DND-41 (cell line): Measurements from ENCODE around the gene PRKCE.

ENCODE experiments used
- ATAC-seq: fragments of 200-7000 bp; cut with Tn5 transposase; 3 replicates; pipeline ENCODE4 v1.9.1; 2021; ENCODE audit warnings: low read depth; ENCODE audit not compliant: insufficient read depth
- DNase-seq: peaks from one replicate; pipeline ENCODE4 v3.0.0-alpha.2; 2020
- H2AFZ ChIP-seq: 2 replicates; pipeline ENCODE4 v1.6.0; 2012; ENCODE audit warnings: low read depth, low read length
- H3K27ac ChIP-seq: 2 replicates; pipeline ENCODE4 v1.5.1; 2012; ENCODE audit warnings: low read length, inconsistent platforms
- H3K27me3 ChIP-seq: fragments of 200-600 bp; sonication (generic); 2 replicates; pipeline ENCODE4 v1.6.0; 2012; ENCODE audit warnings: low read length, mild to moderate bottlenecking, inconsistent platforms; ENCODE audit not compliant: insufficient read depth, poor library complexity
- H3K36me3 ChIP-seq: 2 replicates; pipeline ENCODE4 v1.5.1; 2012; ENCODE audit warnings: low read length, inconsistent platforms; ENCODE audit not compliant: insufficient read depth
- H3K4me1 ChIP-seq: 2 replicates; pipeline ENCODE4 v1.5.1; 2012; ENCODE audit warnings: mild to moderate bottlenecking, low read length; ENCODE audit not compliant: insufficient read depth
- H3K4me2 ChIP-seq: 2 replicates; pipeline ENCODE4 v1.6.0; 2012; ENCODE audit warnings: mild to moderate bottlenecking, moderate library complexity, low read length, inconsistent platforms; ENCODE audit not compliant: insufficient read depth
- H3K4me3 ChIP-seq, 2 experiments: fragments of 200-600 bp in 1 of 2; shearing (Covaris generic) in 1 of 2; 2 replicates each; pipeline ENCODE4 v1.5.1; 2012 to 2016; ENCODE audit warnings: inconsistent platforms in 2 of 2, low read length in 2 of 2, mild to moderate bottlenecking in 2 of 2, low read depth in 1 of 2, moderate library complexity in 1 of 2
- H3K79me2 ChIP-seq: 2 replicates; pipeline ENCODE4 v1.6.0; 2012; ENCODE audit warnings: low read length, inconsistent platforms; ENCODE audit not compliant: insufficient read depth
- H3K9ac ChIP-seq: 2 replicates; pipeline ENCODE4 v1.6.0; 2012; ENCODE audit warnings: low read depth, mild to moderate bottlenecking, inconsistent platforms, low read length, moderate library complexity
- H3K9me3 ChIP-seq: 2 replicates; pipeline ENCODE4 v1.5.1; 2012; ENCODE audit warnings: low read length, moderate library complexity, mild to moderate bottlenecking, inconsistent platforms; ENCODE audit not compliant: insufficient read depth, severe bottlenecking
- H4K20me1 ChIP-seq: 2 replicates; pipeline ENCODE4 v1.6.0; 2012; ENCODE audit warnings: low read length; ENCODE audit not compliant: insufficient read depth
- EZH2 ChIP-seq: IDR thresholded peaks from 3 replicates; pipeline ENCODE4 v1.6.1; 2012; ENCODE audit warnings: borderline replicate concordance, low read depth, mild to moderate bottlenecking, moderate library complexity, low read length, inconsistent platforms; ENCODE audit not compliant: severe bottlenecking
- TF ChIP-seq, protein P1 (sequence below): IDR thresholded peaks from 2 replicates; pipeline ENCODE4 v1.5.1; 2012; ENCODE audit warnings: borderline replicate concordance, low read length, moderate library complexity, mild to moderate bottlenecking; ENCODE audit not compliant: poor library complexity, severe bottlenecking; ENCODE audit errors: extremely low read depth

Gene PRKCE

DNA sequence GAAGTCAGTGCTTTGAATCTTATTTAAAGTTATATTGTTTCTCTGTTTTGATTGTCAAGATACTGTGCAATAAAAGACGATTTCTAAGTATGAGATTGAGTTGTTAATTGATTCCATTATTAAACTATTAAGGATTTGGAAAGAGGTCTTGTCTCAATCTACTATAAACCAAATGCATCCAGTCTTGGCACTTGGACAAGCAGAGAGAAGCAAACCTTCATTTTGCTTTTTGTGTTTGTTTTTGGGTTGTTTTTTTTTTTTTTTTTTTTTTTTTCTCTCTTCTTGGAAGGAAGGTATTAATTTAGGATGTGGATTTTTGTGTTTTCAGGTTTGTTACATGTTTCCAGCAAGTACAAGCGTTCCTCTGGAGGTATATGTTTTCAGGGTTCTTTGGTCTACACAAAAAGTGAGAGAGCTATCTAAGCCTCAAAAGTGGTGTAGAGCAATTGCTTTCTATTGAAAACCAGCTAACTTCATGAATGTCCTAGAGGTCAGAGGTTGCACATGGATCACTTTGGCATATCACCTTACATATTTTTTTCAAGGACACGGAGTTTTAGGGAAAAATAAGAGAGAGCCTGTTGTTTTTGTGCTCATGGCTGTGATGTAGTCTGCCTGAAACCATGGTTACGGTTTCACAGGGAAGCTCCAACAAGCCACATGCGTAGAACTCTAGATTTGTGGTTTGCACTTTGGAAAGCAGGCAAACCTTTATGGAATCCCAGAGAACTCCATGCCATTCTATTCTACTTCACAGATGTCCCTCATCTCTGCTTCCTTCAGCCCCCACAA lies 1.8 kb downstream of the PRKCE start:
- Histone ChIP-seq H3K27ac (no peak overlapping the region), H3K4me1 (peaks cover 47% of the 10 kb centered on the region), H3K27me3 (no peaks in the 10 kb centered on the region), H3K9ac (peak overlapping the region; percentile 77; the same call in 1 of the 2 replicates), H2AFZ (no peak overlapping the region), H3K4me3 (peak overlapping the region in 1 of 2 experiments; percentile 71; a peak in 2 of 4 replicates), H3K4me2 (peak overlapping the region; percentile 88), H3K9me3 (no peaks in the 10 kb centered on the region), H3K79me2 (peaks cover 39% of the 10 kb centered on the region), H4K20me1 (peaks cover 20% of the 10 kb centered on the region; the same call in 1 of the 2 replicates), H3K36me3 (no peaks in the 10 kb centered on the region; the same call in 1 of the 2 replicates)
- ATAC-seq (no peak), DNase-seq (no peak)
- TF ChIP-seq, protein P1, sequence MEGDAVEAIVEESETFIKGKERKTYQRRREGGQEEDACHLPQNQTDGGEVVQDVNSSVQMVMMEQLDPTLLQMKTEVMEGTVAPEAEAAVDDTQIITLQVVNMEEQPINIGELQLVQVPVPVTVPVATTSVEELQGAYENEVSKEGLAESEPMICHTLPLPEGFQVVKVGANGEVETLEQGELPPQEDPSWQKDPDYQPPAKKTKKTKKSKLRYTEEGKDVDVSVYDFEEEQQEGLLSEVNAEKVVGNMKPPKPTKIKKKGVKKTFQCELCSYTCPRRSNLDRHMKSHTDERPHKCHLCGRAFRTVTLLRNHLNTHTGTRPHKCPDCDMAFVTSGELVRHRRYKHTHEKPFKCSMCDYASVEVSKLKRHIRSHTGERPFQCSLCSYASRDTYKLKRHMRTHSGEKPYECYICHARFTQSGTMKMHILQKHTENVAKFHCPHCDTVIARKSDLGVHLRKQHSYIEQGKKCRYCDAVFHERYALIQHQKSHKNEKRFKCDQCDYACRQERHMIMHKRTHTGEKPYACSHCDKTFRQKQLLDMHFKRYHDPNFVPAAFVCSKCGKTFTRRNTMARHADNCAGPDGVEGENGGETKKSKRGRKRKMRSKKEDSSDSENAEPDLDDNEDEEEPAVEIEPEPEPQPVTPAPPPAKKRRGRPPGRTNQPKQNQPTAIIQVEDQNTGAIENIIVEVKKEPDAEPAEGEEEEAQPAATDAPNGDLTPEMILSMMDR = no peak
- TF ChIP-seq EZH2 = no peak

DNA sequence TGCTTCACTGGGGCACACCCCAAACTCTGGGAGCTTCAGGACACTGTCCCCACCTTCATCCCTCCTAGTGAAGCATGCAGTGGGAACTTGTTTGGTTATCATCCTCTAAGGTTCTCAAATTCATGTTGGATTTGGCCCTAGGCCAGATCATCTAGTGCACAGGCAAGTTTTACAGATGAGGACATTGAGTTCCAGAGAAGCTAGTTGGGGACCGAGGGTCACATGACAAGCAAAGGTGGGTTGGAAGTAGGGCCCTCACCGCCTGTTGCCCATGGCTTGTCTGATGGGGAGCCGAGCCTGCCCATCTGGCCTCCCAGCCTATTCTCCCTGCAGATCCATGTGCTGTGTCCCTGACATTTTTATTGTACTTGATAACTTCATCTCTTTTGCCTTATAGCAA lies 2.8 kb downstream of the PRKCE start:
- H3K79me2 ChIP-seq = peaks cover 40% of the 10 kb centered on the region
- no peak overlapping the region for H3K27ac ChIP-seq
- H4K20me1 ChIP-seq = peaks cover 20% of the 10 kb centered on the region; the same call in 1 of the 2 replicates
- H3K9ac ChIP-seq = no peak overlapping the region
- H3K36me3 ChIP-seq = no peaks in the 10 kb centered on the region; the same call in 1 of the 2 replicates
- H2AFZ ChIP-seq = no peak overlapping the region
- peak overlapping the region; percentile 88 for H3K4me2 ChIP-seq
- H3K4me1 ChIP-seq = peaks cover 46% of the 10 kb centered on the region
- no peaks in the 10 kb centered on the region for H3K27me3 ChIP-seq
- H3K9me3 ChIP-seq = no peaks in the 10 kb centered on the region
- no peak for DNase-seq
- TF ChIP-seq, protein P1 = no peak
- no peak for TF ChIP-seq EZH2
- H3K4me3 ChIP-seq = 0 out of 4 replicates have a peak overlapping the region, but pooled peaks of 1 of the 2 experiments have one; percentile 11
- no peak for ATAC-seq

DNA sequence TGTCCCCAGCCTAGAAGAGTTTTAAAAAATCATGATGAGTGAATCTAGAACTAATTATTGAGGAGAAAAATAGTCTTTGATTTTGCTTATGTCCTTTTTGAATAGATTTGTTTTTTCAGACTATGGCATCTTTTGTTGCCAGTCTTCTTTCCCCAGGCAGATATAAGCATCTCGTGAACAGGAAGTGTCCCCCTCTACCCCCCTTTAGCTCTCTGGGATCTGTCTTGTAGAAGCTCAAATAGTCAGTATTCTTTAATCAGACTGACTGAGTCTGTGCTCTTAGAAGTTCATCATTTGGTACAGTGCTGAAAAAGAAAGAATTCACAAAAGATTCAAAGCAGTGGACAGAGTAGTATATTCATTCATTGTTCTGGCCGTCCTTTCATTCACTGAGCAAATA lies 10.4 kb downstream of the PRKCE start:
- TF ChIP-seq, protein P1 = no peak
- no peak for TF ChIP-seq EZH2
- no peaks in the 10 kb centered on the region for H3K27me3 ChIP-seq
- ATAC-seq (peak; percentile 55; the same call in 1 of the 3 replicates), DNase-seq (no peak)
- peaks cover 7% of the 10 kb centered on the region for H3K79me2 ChIP-seq
- H3K9me3 ChIP-seq = no peaks in the 10 kb centered on the region
- H3K27ac ChIP-seq = no peak overlapping the region
- no peak overlapping the region for H2AFZ ChIP-seq
- H3K4me1 ChIP-seq = peaks cover 6% of the 10 kb centered on the region; the same call in 1 of the 2 replicates
- H4K20me1 ChIP-seq = 0 out of 2 replicates have a peak, but pooled peaks cover 2% of the 10 kb centered on the region
- no peak overlapping the region for H3K4me2 ChIP-seq
- H3K9ac ChIP-seq = no peak overlapping the region
- H3K36me3 ChIP-seq = no peaks in the 10 kb centered on the region
- no peak overlapping the region for H3K4me3 ChIP-seq
